Astrocyte (in vitro differentiated cells and primary cell): Measurements from ENCODE around the gene CCL28.
"Not testable (repeated sequence)": the region's sequence is repeated elsewhere in the genome, so short reads cannot be mapped to it uniquely, and the experiment has no call there.

Experiments used
- EZH2 ChIP-seq: IDR thresholded peaks from 2 replicates; pipeline ENCODE4 v1.6.1; 2012; ENCODE audit warnings: mild to moderate bottlenecking, low read length, inconsistent platforms; ENCODE audit not compliant: insufficient read depth
- TF ChIP-seq, protein P1 (sequence below): IDR thresholded peaks from 2 replicates; pipeline ENCODE4 v1.5.1; 2011; ENCODE audit warnings: low read depth, mild to moderate bottlenecking, inconsistent platforms, low read length, moderate library complexity; ENCODE audit not compliant: insufficient read depth

DNA sequence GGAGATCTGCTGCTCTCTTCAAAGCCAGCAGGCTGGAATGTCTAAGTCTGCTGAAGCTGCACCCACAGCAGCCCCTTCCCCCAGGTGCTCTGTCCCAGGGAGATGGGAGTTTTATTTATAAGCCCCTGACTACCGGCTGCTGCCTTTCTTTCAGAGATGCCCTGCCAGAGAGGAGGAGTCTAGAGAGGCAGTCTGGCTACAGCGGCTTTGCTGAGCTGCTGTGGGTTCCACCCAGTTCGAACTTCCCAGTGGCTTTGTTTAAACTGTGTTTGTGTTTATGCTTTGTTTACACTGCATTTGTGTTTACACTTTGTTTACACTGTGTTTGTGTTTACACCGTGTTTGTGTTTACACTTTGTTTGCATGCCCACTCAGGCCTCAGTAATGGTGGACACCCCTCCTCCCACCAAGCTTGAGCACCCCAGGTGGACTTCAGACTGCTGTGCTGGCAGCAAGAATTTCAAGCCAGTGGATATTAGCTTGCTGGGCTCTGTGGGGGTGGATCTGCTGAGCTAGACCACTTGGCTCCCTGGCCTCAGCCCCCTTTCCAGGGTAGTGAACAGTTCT lies 45.4 kb downstream of the CCL28 start:
- TF ChIP-seq, protein P1, sequence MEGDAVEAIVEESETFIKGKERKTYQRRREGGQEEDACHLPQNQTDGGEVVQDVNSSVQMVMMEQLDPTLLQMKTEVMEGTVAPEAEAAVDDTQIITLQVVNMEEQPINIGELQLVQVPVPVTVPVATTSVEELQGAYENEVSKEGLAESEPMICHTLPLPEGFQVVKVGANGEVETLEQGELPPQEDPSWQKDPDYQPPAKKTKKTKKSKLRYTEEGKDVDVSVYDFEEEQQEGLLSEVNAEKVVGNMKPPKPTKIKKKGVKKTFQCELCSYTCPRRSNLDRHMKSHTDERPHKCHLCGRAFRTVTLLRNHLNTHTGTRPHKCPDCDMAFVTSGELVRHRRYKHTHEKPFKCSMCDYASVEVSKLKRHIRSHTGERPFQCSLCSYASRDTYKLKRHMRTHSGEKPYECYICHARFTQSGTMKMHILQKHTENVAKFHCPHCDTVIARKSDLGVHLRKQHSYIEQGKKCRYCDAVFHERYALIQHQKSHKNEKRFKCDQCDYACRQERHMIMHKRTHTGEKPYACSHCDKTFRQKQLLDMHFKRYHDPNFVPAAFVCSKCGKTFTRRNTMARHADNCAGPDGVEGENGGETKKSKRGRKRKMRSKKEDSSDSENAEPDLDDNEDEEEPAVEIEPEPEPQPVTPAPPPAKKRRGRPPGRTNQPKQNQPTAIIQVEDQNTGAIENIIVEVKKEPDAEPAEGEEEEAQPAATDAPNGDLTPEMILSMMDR: not testable (repeated sequence)
- not testable (repeated sequence) for TF ChIP-seq EZH2
